ENCODE results near the gene VPS18.

The VPS18 gene

DNA sequence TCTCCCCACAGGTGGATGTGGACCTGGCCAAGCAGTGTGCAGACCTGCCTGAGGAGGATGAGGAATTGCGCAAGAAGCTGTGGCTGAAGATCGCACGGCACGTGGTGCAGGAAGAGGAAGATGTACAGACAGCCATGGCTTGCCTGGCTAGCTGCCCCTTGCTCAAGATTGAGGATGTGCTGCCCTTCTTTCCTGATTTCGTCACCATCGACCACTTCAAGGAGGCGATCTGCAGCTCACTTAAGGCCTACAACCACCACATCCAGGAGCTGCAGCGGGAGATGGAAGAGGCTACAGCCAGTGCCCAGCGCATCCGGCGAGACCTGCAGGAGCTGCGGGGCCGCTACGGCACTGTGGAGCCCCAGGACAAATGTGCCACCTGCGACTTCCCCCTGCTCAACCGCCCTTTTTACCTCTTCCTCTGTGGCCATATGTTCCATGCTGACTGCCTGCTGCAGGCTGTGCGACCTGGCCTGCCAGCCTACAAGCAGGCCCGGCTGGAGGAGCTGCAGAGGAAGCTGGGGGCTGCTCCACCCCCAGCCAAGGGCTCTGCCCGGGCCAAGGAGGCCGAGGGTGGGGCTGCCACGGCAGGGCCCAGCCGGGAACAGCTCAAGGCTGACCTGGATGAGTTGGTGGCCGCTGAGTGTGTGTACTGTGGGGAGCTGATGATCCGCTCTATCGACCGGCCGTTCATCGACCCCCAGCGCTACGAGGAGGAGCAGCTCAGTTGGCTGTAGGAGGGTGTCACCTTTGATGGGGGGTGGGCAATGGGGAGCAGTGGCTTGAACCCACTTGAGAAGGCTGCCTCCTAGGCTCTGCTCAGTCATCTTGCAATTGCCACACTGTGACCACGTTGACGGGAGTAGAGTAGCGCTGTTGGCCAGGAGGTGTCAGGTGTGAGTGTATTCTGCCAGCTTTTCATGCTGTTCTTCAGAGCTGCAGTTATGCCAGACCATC lies 8.6 kb downstream of the VPS18 start:
- DNase-seq = peak in 1 of 2 donors; percentile 58

- no peak for DNase-seq
Measured at GRCh38 chr15:40904552-40905201, 10.4 kb downstream of the VPS18 start.

DNA sequence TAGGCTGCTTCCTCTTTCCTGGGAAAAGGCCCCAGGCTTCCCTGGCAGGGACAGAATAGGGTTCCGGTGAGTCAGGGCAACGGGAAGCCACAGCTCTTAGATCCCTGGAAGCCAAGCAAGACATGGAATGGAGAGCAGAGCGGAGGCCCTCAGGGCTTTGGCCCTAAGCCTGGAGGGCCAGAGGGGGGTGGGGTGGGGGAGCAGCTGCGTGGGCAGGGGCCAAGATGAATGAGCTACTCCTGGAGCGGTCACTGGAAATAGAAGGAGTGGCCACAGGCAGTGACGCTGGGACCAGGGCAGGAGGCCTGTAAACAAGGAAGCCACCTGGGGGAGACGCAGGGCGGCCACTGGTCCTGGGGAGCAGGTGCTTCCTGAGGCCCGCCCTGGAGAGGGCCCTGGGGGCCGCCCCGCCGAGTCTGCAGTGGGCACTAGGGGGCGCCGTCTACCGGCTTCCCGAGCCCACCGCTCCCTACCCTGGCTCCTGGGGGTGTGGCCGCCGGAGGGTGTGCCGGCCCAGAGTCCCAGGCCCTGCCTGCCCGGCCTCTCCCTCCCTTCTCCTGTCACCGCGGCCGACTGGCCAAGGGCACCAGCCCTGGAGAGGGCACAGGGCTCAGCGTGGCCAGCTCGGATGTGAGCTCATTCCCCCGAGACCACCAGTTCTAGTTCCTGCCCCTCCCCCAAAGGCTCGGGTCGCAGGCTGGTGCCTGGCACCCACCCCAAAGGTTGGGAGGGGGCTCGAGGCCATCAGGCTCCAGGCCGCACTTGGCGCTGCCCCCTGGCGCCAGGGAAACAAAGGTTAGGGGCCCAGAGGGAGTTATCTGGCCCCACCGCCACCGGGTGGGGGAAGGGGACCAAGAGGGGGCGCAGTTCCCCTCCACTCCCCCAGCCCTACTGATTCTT lies 12.1 kb downstream of the VPS18 start:
- DNase-seq = peak; percentile 78 to 82

- peak; percentile 65 to 72 for DNase-seq
Measured at GRCh38 chr15:40906991-40907802, 12.9 kb downstream of the VPS18 start.

GRCh38 chr15:40908095-40908494 lies 13.8 kb downstream of the VPS18 start:
- DNase-seq = no peak

GRCh38 chr15:40909662-40910630 lies 15.7 kb downstream of the VPS18 start:
- DNase-seq = no peak

- DNase-seq = no peak
Measured at GRCh38 chr15:40911141-40911540, 16.9 kb downstream of the VPS18 start.

DNA sequence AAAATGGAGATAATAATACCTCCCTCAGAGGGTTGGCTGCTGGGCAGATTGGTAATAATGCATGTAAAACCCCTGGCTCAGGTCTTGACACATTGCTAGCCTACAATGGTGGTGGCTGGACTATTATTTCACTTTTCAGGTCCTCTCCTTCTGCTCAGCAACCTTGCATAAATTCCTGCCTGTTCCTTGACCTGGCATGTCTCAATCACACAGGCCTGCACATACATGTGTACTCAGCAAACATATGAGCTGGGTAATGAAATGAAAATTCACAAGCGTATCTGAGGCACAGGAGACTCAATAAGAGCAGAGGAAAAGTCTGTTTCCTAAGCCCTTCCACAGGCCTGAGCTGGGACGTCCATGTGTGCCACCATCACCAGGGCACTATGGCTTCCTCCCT lies 17.4 kb downstream of the VPS18 start:
- no peak for DNase-seq

- no peak for DNase-seq
Measured at GRCh38 chr15:40912478-40912877, 18.2 kb downstream of the VPS18 start.

- DNase-seq = no peak
Measured at GRCh38 chr15:40914013-40914412, 19.8 kb downstream of the VPS18 start.

DNA sequence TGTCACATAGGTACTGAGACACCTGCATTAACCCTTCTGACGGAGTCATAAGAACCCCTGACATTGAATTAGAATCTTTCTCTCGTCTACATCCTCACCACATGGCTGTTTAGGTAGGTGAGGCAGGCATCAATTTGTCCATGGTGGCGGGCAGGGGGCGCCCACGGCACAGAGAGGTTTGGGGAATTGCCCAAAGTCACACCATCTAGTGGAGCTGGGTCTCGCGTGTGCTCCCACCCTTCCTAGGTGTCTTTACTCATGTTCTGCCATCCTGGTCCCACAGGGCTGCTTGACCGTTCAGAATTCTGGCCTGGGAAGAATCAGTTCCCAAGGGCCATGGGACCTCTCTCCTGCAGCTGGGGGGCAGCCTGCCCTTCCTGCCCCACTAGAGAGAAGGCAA lies 20.2 kb downstream of the VPS18 start:
- DNase-seq = no peak

DNA sequence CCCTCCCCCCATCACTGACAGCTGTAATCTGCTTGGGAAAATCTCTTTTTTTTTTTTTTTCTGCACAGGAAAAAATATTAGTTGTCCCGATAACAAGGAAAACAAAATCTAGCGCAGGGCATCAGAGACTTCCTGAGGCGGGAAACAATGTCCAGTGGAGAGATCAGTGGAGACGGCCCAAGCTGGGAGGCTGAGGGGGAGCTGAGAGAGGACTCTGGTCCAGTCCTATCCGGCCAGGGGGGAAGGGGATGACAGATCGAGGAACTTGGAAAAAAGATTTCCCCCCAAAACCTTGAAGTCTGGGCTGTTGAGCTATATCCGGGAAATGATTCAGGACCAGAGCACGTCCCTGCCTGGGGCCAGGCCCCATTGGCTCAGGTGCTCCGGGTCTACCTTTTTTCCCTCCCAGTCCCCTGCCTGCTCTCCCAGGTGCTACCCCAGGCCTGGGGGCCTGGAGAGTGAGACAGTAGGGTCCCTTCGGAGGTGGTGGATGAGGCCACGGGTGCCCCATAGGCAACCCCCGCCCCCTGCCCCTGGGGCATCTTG lies 20.9 kb downstream of the VPS18 start:
- DNase-seq = no peak

GRCh38 chr15:40915679-40916078 lies 21.4 kb downstream of the VPS18 start:
- DNase-seq = no peak

DNA sequence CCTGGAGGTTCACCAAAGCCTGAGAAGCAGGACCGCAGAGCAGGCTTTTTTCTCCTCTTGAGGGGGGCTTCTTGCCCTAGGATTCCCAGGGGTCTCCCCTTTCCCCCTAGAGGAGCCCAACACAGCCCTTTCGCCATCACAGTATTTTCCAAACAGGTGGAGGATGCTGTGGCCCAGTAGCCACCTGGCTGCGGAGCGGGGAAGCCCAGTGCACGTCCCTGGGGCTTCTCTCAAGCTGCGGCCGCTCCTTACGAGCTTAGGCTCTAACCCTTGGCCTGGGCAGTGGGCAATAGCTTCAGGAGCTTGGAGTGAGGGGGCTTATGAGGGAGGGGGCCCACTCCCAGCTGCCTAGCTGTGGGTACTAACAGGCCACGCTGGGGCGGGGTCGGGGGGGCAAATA lies 23.3 kb downstream of the VPS18 start:
- DNase-seq = no peak

DNA sequence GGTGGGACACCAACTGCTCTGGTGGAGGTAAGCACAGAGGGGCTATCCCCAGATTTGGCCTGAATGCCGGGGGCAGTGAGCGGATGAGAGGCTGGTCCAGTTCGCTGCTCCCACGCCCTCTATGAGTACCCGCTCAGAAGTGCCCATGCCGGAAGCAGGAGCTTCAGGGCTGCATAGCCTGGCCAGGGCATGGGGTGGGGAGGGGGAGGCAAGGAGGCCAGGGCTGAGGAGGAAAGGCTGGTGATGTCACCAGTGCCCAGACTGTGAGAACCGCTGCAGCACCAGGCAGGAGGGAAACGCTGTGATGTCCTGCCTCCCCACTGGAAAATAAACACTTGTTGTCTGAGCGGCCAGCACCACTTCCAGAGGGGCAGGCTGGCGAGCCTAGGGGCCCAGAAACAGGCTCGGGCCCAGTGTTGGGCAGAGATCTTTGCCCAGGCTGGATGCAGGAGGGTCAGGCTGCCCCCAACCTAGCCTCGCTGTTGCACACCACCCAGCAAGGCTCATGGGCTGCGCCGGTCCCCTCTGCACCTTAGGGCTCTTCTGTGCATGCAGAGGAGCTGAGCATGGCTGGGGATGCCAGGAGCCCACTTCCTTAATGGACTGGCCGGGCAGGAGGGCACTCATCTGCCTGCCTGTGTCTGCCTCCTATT lies 24.0 kb downstream of the VPS18 start:
- no peak for DNase-seq

- DNase-seq = no peak
Measured at GRCh38 chr15:40918799-40919392, 24.6 kb downstream of the VPS18 start.

GRCh38 chr15:40921949-40922607 lies 27.8 kb downstream of the VPS18 start:
- DNase-seq = no peak

DNA sequence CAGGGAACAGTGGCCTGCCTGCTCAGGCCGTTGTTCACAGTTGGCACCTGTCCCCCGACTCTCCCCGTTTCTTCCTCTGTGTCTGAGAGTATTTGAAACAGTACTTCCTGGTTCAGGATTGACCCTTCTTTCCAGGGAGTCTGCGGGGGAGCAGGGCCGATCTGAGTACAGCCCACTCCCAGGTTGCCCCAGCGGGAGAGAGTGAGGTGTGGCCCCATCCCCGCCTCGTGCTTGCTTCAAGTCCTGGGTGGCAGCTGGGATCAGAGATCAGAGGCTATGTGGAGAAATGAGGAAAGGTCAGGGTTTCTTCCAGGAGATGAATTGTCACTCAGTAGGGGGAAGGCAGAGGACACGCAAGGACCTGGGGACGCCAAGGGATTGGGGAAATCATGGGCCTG lies 28.4 kb downstream of the VPS18 start:
- DNase-seq = no peak

- no peak for DNase-seq
Measured at GRCh38 chr15:40923551-40923950, 29.3 kb downstream of the VPS18 start.

Measured in CD4-positive, alpha-beta T cell treated with Interferon alpha-2 for 1 hour (primary cell).